HG03095 (cell line): ENCODE measurements around the gene RAB21.

ENCODE experiments used
- ATAC-seq: cut with Tn5 transposase; IDR thresholded peaks from one replicate; pipeline ENCODE4 v1.9.1; 2021; ENCODE audit warnings: moderate library complexity; ENCODE audit not compliant: unreplicated experiment

RAB21 gene, protein sequence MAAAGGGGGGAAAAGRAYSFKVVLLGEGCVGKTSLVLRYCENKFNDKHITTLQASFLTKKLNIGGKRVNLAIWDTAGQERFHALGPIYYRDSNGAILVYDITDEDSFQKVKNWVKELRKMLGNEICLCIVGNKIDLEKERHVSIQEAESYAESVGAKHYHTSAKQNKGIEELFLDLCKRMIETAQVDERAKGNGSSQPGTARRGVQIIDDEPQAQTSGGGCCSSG

DNA sequence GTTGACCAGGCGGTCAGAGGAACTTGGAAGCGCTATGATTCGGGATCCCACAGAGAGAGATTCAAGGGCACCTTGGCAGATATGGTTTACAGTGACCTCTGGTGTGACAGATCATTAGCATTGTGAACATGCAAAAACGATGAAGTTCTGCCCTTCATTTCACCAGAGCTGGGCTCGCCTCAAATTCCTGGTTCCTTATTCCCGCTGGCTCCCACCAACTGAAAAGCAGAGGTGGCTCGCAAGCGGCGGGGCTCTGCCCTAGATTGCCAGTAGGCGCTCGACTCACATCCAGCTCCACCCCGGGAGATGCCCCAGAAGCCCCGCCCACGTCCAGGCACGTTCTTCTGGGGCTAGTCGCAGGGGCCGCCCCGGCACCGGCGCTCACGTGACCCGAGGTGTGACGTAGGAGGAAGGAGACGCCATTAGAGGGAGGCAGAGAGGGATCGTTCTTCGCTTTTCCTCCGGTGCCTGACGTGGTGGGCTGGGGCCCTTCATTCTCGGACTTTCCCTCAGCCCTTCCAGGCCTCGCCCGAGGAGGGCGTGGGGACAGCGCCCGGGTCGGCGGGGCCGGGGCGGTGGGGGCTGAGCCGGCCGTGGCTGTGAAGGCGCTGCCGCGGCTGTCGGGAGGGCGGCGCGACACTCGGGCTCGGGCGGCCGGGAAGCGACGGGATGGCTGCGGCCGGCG is at the start of gene RAB21:
TSS of gene RAB21 (plus strand) at position 403 of the 685 bp plus-strand sequence. CDS start at position 670, 267 bp downstream.
- ATAC-seq = peak; percentile 95

DNA sequence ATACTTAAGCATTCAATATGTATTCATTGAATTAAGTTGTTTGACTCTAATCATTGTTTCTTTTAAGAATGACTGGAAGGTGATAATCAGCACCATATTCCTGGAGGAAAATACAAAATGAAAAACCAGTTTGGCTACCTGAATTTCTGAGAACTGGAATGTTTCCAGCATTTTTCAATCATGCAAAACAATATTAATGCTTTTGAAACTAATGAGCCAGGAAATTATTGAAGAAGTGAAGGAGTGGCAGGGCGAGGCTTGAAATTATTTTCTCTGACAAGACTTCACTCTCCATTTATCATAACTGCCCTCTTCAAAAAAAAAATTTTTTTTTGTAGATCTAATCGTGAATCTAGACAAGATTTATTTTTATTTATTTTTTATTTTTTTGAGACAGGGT is 49.7 kb upstream of the RAB21 start:
- no peak for ATAC-seq

DNA sequence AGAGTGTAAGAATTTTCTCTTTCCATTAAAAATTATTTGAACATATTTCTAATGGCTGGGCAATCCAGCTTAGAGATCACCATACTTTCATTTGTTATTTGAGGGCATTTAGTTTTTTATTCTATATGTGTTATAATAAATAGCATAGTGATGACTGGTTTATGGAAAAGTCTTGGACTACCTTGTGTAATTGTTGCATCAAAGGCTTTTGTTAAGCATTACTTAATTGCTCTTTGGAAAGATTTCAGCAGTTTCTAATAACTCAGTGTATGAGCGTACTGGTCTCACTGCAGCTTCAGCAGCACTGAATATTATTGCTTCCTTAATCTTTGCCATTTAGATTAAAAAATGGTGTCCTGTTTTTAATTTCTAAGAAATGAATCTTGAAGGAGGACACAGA is 46.0 kb upstream of the RAB21 start:
- ATAC-seq = no peak

DNA sequence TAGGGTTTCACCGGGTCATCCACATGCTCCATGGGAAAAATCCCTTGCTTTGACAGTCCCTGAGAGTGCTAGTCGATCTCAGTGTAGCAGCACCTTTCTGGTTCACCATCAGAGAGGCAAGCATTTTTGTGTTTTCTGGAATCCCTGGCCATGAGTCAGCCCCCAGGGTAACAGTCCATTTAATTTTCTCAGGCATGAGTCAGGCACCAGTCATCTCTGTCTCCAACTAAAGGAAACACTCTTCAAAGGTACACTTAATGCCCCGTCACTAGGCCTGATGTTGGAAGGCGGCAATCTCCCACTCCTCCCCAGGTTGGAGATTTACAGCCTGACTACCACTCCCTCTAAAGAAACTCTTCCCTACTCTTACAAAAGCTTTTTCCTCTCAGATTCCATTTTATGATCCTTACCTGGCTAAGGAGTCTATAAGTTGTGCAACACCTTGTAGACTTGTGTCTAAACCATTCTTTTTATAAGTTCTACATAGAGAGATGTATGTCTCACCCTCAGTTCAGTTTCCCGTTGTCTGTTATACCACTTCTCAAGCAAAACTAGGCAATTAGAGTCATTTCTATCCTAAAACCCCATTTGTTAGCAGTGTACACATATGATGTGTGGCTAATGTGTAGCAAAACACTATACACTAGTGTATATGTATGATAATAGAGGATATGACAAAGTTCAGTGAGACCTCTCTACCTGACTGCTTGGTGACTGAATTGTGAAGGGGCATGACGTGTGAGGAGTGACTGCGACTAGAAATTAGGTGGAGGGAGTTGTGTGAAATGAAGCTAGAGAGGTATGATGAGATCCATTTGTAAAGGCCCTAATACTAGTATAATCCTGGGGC is 44.2 kb upstream of the RAB21 start:
- no peak for ATAC-seq

DNA sequence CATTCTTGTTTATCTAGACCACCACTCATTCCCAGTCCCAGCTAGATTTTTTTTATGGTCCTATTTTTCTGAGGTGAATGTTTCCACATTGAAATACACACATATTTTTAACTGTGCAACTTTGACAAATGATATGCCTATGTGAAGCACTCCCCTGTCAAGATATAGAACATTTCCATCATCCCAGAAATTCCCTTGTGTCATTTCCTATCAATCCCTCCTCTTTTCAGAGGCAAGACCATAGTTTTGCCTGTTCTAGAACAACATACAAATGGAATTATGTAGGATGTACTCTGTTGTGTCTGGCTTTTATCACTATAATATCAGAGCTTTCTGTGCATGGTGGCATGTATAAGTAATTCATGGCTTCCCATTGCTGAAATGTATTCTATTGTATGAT is 36.1 kb upstream of the RAB21 start:
- no peak for ATAC-seq

DNA sequence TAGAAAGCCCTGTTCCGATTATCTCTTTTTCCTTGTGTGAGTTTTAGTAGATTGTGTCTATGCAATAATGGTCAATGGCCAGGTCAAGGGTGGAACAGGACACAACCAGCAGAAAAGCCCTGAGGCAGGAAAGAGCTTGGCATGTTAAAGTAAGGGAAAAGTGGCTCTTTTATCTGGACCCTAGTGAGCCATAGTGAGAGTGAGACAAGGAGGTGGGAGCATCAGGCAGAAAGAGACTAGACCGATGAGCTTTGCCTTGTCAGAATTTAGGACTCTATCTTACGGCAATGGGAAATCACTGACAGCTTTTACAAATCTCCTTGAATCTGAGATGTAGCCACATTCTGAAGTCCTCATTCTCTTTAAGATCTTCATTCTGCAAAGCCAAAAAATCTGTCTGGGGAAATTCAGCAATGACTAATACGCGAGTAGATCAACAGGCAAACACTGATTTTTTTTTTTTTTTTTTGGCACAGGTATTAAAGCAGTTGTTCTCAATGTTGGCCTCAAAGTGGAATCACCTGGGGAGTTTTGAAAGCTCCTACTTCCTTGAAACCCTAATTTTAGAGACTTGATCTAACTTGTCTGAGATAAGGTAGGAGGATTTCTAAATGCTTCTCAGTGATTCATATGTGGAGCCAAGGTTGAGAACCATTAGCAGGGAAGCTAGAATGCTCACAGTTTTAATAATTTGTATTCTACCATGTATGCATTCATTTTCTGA is 34.9 kb upstream of the RAB21 start:
- no peak for ATAC-seq

DNA sequence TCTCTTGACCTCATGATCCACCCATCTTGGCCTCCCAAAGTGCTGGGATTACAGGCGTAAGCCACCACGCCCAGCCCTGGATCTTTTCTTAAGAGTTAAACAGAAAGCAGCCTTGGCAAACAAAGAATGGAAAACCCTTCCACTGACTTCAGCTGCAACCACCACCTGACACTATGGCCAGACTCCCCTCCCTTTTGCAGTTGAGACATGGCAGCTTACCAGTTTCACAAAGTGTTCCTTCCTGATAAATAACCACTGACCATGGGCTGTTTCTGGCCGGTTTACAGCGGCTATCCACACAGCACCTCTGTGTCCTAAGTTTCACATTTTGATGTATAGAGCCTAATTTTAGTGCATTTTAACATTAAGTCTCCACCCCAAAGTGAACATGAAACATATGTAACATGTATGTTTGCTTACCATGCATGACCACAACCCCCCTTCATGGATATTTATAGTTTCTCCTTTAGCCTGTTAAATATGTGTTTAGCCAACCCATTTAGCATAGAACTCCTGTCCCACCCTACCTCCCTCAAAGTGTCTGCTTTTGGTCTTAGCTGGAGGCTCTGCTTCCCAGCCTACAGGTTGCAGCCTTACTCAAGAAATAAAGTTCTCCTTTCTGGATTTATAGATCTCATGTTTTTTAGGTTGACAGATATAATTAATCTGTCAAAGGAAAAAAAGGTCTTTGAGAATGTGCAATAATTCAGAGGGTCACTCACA is 32.7 kb upstream of the RAB21 start:
- ATAC-seq = no peak

DNA sequence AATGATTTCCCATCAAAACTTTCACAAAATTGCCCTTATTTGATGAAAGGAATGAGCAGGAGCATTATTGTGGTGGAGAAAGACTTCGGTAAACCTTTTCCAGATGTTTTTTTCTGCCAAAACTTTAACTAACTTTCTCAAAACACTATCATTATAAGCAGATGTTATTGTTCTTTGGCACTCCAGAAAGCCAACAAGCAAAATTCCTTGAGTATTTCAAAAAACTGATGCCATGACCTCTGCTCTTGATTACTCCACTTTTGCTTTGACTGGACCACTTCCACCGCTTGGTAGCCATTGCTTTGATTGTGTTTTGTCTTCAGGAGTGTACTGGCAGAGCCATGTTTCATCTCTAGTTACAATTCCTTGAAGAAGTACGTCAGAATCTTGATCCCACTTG is 29.7 kb upstream of the RAB21 start:
- ATAC-seq = no peak

DNA sequence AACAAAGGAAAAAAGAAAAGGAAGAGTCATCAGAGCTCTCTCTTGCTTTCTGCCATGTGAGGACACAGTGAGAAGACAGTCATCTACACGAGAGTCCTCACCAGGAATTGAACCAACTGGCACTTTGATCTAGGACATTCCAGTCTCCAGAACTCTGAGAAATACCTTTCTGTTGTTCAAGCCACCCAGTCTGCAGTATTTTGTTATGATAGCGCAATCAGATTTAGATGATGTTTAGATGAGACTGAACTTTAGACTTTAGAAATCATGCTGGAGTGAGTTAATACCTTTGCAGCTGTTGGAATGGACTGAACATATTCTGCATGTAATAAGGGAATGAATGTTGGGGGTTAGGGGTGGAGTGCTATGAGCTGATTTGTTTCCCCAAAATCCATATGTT is 28.1 kb upstream of the RAB21 start:
- ATAC-seq = no peak

DNA sequence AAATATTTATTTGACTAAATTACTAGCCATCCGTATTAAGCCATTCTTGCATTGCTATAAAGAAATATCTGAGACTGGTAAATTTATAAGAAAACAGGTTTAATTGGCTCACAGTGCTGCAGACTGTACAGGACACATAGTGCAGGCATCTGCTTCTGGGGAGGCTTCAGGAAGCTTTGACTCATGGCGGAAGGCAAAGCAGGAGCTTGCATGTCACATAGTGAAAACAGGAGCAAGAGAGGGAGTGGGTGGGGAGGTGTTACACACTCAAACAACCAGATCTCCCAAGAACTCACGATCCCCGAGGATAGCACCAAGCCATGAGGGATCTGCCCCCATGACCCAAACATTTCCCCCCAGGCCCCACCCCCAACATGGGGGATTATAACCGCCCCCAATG is 26.7 kb upstream of the RAB21 start:
- no peak for ATAC-seq

DNA sequence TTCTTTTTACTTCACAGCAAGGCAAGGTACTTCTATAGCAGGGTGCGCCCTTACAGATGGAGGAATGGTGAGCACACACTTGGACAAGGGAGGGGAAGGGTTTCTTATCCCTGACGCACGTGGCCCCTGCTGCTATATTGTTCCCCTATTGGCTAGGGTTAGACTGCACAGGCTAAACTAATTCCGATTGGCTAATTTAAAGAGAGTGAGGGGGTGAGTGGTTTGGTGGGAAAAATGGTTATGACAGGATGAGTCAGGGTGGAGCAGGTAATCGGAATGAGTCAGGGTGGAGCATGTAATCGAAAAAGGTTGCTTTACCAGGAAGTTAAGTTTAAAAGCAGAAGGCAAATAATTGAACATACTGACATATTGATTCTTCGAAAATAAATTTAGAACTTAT is 23.7 kb upstream of the RAB21 start:
- ATAC-seq = no peak

DNA sequence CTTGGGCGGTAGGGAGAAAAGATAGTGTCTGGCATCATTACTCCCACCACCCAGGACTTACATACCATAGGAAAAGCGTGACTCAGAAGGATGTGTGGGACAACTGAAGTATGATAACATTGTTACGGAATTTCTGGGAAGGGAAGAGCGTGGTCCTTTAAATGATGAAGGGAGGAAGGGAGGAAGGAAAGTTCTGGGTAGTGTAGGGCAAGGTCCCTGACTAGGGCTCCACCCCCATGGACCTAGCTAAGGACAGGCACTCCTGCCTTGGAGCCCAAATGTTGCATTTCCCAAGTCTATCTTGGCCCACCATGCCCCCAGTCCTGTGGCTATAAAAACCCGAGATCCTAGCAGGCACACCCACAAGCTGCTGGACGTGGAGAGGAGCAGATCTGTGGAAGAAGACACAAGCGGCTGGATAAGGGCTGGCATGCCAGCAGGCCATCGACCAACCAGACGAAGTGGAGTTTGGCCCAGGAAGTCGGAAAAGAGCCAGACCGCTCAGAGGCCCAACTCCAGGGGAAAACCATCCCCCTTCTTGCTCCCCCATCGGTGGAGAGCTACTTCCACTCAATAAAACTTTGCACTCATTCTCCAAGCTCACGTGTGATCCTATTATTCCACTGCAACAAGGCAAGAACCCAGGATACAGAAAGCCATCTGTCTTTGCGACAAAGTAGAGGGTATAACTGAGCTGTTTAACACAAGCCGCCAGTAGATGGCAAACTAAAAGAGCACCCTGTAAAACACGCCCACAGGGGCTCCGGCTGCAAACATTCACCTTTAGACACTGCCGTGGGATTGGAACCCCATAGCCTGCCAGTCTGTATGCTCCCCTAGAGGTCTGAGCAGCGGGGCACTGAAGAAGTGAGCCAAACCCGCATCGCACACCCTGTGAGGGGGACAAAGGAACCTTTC is 23.0 kb upstream of the RAB21 start:
- no peak for ATAC-seq

DNA sequence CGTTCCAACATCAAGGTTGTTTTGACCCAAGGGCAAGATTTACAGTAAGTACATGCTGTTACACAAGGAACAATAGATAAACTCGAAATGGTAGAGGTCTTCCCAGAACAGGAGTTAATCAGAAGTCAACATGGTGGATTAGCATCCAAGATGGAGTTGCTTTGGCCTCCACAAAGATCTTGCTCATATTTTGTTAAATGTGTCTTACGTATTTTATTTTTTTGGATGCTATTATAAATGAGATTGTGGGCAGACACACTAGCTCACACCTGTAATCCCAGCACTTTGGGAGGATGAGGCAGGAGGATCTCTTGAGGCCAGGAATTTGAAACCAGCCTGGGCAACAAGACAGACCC is 22.3 kb upstream of the RAB21 start:
- ATAC-seq = no peak

DNA sequence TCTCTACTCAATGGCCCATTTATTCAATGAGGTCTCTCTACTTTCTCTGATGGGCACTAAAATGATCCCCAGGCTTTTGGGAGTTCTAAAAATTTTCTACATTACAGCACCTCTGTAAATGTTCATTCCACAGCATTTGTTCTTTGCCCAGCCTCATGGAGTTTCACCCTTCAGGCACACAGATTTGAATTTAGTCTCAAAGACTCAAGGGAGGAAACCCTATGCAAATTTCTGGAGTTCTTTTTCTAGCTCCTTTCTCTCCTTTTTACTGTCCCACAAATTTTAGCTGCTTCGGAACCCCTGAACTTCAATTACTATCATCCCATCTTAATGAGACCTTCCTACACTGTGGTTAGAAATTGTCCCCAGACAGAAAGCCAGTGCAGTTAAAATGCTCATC is 17.5 kb upstream of the RAB21 start:
- no peak for ATAC-seq

DNA sequence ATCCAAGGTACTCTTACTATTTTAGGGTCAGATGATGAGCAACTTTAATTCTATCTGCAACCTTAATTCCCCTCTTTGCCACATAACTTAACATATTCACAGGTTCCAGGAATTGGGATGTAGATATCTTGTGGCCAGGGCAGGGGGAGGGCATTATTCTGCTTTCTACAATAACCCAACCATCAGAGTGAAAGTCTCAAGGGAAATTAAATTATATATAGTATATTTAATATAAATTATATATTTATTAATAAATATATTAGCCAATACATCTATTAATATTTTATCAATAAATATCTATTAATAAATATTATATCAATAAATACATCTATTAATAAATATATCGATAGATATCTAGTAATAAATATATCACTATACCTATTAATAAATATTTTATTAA is 11.7 kb upstream of the RAB21 start:
- ATAC-seq = no peak

DNA sequence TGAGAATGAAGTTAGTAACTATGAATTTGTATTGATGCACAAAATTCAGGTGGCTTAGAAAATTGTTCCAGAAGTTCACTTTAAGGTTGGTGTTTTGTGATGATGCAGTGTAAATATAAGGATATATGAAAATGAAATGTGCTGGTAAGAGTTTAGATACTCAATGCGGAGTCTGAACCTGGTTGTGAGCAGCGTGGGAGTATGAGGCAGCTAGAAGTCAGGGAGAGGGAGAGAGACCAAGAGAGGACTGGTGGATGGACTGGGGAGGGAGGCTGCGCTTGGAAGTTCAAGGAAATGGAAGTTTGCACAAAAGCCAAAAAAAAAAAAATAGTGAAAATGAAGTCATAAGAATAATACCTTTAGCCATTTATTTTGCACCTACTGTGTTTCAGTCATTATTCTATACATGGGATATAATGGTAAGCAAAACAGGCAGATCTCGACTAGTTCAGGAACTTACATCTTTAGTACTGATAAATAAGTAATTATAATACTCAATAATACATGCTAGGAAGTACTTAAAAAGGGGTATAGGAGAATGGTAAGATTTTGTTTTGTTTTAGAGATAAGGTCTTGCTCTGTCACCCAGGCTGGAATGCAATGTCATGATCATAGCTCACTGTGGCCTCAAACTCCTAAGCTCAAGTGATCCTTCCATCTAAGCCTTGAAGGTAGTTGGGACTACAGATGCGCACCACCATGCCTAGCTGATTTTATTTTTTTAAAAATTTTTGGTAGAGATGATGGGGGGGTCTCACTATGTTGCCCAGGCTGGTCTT is 10.0 kb upstream of the RAB21 start:
- no peak for ATAC-seq

DNA sequence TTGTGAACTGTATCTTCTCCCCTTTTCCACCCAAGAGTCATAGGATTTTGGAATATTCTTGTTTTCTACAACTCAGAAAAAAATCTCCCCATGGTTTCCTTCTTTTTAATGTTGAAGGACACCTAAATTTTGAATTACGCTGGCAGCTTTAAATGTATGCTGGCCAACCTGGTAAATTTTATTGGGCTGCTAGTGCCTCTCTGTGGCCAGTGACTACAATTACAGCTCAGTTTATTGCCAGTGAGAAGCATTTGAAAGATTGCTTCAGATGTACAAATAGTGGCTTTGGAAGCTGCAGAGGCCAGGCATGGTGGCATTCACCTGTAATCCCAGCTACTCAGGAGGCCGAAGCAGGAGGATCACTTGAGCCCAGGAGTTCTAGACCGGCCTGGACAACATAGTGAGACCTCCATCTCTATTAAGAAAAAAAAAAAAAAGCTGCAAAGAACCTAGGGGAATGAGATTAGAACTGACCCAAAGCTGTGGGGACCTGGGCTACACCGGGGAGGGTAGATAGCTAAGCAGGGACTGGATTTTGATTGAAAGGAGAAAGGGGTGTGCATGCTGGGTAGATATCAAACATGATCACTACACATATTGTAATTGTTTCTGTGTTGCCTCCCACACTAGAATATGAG is 7.6 kb upstream of the RAB21 start:
- peak; percentile 86 for ATAC-seq

DNA sequence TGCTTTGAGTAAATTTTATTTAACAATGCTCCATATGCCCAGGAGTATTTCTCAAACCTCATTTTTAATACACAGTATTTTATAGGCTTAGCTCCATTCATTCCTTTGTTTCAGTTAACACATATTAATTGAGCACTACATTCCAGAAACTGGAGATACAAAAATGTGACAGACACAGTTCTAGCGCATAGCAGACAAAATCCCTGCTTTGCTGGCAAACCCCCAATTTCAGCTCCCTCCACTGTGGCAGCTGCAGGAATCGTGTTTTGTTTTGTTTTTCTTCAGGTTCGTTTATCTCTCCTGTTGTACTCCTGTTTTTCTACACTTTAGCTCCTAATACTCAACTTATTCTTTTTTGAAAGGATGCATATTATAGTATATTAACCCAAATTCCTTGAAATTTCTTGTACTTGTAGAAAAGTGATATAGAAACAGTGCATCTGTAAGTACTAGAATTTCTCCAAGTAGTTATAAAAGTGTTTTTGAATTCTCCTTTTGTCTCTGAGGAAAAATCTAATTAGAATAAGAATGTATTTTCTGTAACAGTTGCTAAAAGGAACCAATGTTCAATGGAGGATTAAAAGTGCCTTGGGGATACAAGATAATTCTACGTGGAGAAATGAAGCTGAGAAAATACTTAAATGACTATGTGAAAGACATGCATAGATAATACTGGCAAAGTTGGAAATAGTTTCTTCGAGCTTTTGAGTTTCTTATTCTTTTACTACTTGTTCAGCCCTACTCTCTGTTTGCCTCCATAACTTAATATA is 6.4 kb upstream of the RAB21 start:
- ATAC-seq = no peak
